ENCODE measurements around the gene GMPPA.

- TF ChIP-seq YY1 (IDR thresholded peaks at IDR 0.05) (no peak), CTCF (IDR thresholded peaks at IDR 0.05; ENCODE audit: low read depth, low read length, missing input control) (no peak), ZBTB33 (IDR thresholded peaks at IDR 0.05) (no peak), SP1 (IDR thresholded peaks at IDR 0.05) (no peak), TAF1 (conservative IDR thresholded peaks at IDR 0.05) (no peak)
- TF ChIP-seq, protein P1, sequence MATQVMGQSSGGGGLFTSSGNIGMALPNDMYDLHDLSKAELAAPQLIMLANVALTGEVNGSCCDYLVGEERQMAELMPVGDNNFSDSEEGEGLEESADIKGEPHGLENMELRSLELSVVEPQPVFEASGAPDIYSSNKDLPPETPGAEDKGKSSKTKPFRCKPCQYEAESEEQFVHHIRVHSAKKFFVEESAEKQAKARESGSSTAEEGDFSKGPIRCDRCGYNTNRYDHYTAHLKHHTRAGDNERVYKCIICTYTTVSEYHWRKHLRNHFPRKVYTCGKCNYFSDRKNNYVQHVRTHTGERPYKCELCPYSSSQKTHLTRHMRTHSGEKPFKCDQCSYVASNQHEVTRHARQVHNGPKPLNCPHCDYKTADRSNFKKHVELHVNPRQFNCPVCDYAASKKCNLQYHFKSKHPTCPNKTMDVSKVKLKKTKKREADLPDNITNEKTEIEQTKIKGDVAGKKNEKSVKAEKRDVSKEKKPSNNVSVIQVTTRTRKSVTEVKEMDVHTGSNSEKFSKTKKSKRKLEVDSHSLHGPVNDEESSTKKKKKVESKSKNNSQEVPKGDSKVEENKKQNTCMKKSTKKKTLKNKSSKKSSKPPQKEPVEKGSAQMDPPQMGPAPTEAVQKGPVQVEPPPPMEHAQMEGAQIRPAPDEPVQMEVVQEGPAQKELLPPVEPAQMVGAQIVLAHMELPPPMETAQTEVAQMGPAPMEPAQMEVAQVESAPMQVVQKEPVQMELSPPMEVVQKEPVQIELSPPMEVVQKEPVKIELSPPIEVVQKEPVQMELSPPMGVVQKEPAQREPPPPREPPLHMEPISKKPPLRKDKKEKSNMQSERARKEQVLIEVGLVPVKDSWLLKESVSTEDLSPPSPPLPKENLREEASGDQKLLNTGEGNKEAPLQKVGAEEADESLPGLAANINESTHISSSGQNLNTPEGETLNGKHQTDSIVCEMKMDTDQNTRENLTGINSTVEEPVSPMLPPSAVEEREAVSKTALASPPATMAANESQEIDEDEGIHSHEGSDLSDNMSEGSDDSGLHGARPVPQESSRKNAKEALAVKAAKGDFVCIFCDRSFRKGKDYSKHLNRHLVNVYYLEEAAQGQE (IDR thresholded peaks at IDR 0.05) = no peak
These were observed 22.0 kb upstream of the GMPPA start for GRCh38 chr2:219476652-219477151.

Measured in liver (tissue), 3 donors.